H9 (cell line): ENCODE measurements around the gene RELB. TPM values are rescaled to one million over a fixed set of nuclear protein-coding genes. Genes with fewer than 3 reads are reported as not detected.

ENCODE experiments used
- DNase-seq: peaks from one replicate; pipeline ENCODE4 v3.0.0-alpha.2; 2017
- H2AFZ ChIP-seq: one replicate; pipeline ENCODE4 v1.6.1; 2013; ENCODE audit warnings: mild to moderate bottlenecking, low read length, control low read depth, moderate library complexity
- H2AK5ac ChIP-seq: 2 replicates; pipeline ENCODE4 v1.6.1; 2013; ENCODE audit warnings: low read length, control low read depth, mixed read lengths; ENCODE audit not compliant: insufficient read length
- H2BK120ac ChIP-seq: one replicate; pipeline ENCODE4 v1.6.1; 2013; ENCODE audit warnings: low read depth, mild to moderate bottlenecking, low read length, control low read depth, inconsistent platforms; ENCODE audit not compliant: poor library complexity, severe bottlenecking
- H2BK12ac ChIP-seq: 2 replicates; pipeline ENCODE4 v1.6.1; 2013; ENCODE audit warnings: low read length, control low read depth, mixed read lengths, low read depth; ENCODE audit not compliant: insufficient read length
- H2BK15ac ChIP-seq: 2 replicates; pipeline ENCODE4 v1.6.1; 2013; ENCODE audit warnings: low read depth, low read length, control low read depth
- H2BK20ac ChIP-seq: one replicate; pipeline ENCODE4 v1.6.1; 2013; ENCODE audit warnings: low read depth, mild to moderate bottlenecking, low read length, control low read depth, inconsistent platforms; ENCODE audit not compliant: poor library complexity, severe bottlenecking
- H2BK5ac ChIP-seq: 2 replicates; pipeline ENCODE4 v1.6.1; 2013; ENCODE audit warnings: low read length, control low read depth, mixed read lengths; ENCODE audit not compliant: insufficient read length
- H3K14ac ChIP-seq: 2 replicates; pipeline ENCODE4 v1.6.1; 2013; ENCODE audit warnings: low read length, control low read depth; ENCODE audit not compliant: insufficient read depth
- H3K18ac ChIP-seq: 2 replicates; pipeline ENCODE4 v1.6.1; 2013; ENCODE audit warnings: low read depth, mild to moderate bottlenecking, mixed read lengths, low read length, control low read depth; ENCODE audit not compliant: insufficient read length
- H3K23ac ChIP-seq: 2 replicates; pipeline ENCODE4 v1.6.1; 2013; ENCODE audit warnings: low read length, control low read depth, mixed read lengths, low read depth; ENCODE audit not compliant: insufficient read length
- H3K23me2 ChIP-seq: 2 replicates; pipeline ENCODE4 v1.6.1; 2013; ENCODE audit warnings: low read depth, mild to moderate bottlenecking, mixed read lengths, low read length, control low read depth; ENCODE audit not compliant: insufficient read length, poor library complexity, severe bottlenecking
- H3K27ac ChIP-seq: 2 replicates; pipeline ENCODE4 v1.5.1; 2013; ENCODE audit warnings: low read length, control low read depth, mixed read lengths, low read depth; ENCODE audit not compliant: insufficient read length
- H3K27me3 ChIP-seq: 2 replicates; pipeline ENCODE4 v1.6.1; 2013; ENCODE audit warnings: low read length, control low read depth, inconsistent platforms; ENCODE audit not compliant: insufficient read depth
- H3K4ac ChIP-seq: 2 replicates; pipeline ENCODE4 v1.6.1; 2013; ENCODE audit warnings: low read depth, mild to moderate bottlenecking, control low read depth, inconsistent platforms, low read length, moderate library complexity
- H3K4me1 ChIP-seq: 2 replicates; pipeline ENCODE4 v1.6.1; 2013; ENCODE audit warnings: low read length, control low read depth, inconsistent platforms; ENCODE audit not compliant: insufficient read depth
- H3K4me2 ChIP-seq: 2 replicates; pipeline ENCODE4 v1.6.1; 2013; ENCODE audit warnings: low read length, control low read depth, mixed read lengths; ENCODE audit not compliant: insufficient read length, insufficient read depth
- H3K56ac ChIP-seq: 2 replicates; pipeline ENCODE4 v1.6.1; 2013; ENCODE audit warnings: low read depth, mild to moderate bottlenecking, mixed read lengths, low read length, control low read depth; ENCODE audit not compliant: insufficient read length
- H3K79me1 ChIP-seq: 2 replicates; pipeline ENCODE4 v1.6.1; 2013; ENCODE audit warnings: low read depth, mild to moderate bottlenecking, moderate library complexity, low read length, control low read depth, inconsistent platforms; ENCODE audit not compliant: insufficient read depth, poor library complexity, severe bottlenecking
- H3K79me2 ChIP-seq: 2 replicates; pipeline ENCODE4 v1.6.1; 2013; ENCODE audit warnings: low read length, control low read depth, inconsistent platforms; ENCODE audit not compliant: insufficient read depth
- H3K9ac ChIP-seq: 2 replicates; pipeline ENCODE4 v1.6.1; 2013; ENCODE audit warnings: low read length, control low read depth, mixed read lengths; ENCODE audit not compliant: insufficient read length; ENCODE audit errors: extremely low read depth
- H3K9me3 ChIP-seq: one replicate; pipeline ENCODE4 v1.6.1; 2013; ENCODE audit warnings: low read depth, low read length, inconsistent platforms; ENCODE audit not compliant: control insufficient read depth
- H3T11ph ChIP-seq: one replicate; pipeline ENCODE4 v1.6.1; 2013; ENCODE audit warnings: mild to moderate bottlenecking, low read length, control low read depth, inconsistent platforms
- H4K20me1 ChIP-seq: one replicate; pipeline ENCODE4 v1.6.1; 2013; ENCODE audit not compliant: control insufficient read depth, insufficient read length, insufficient read depth
- H4K5ac ChIP-seq: 2 replicates; pipeline ENCODE4 v1.6.1; 2013; ENCODE audit warnings: low read depth, mild to moderate bottlenecking, mixed read lengths, low read length, control low read depth; ENCODE audit not compliant: insufficient read length
- H4K8ac ChIP-seq: replicated peaks from 2 replicates; pipeline ENCODE4 v1.6.1; 2013; ENCODE audit warnings: low read length, control low read depth, mixed read lengths, low read depth; ENCODE audit not compliant: insufficient read length
- H4K91ac ChIP-seq: 2 replicates; pipeline ENCODE4 v1.6.1; 2013; ENCODE audit warnings: low read depth, mild to moderate bottlenecking, moderate library complexity, mixed read lengths, low read length, control low read depth; ENCODE audit not compliant: insufficient read length
- H3K27ac Mint-ChIP-seq, 3 experiments: 2 replicates in 2 of 3; 3 replicates in 1 of 3; pipeline ENCODE4 v1.8.0; 2020 to 2021; ENCODE audit warnings: mixed read lengths in 3 of 3, mild to moderate bottlenecking in 1 of 3, moderate library complexity in 1 of 3
- H3K27me3 Mint-ChIP-seq: 2 replicates; pipeline ENCODE4 v1.8.0; 2021; ENCODE audit warnings: low read depth, mild to moderate bottlenecking, moderate library complexity, mixed read lengths
- H3K36me3 Mint-ChIP-seq, 3 experiments: 2 replicates in 2 of 3; 3 replicates in 1 of 3; pipeline ENCODE4 v1.8.0; 2020 to 2021; ENCODE audit warnings: low read depth in 3 of 3, mixed read lengths in 3 of 3; ENCODE audit not compliant: insufficient read depth in 1 of 3
- H3K4me1 Mint-ChIP-seq, 2 experiments: 2 replicates each; pipeline ENCODE4 v1.8.0; 2020; ENCODE audit warnings: mixed read lengths in 2 of 2
- H3K4me3 Mint-ChIP-seq, 2 experiments: 2 replicates in 1 of 2; 3 replicates in 1 of 2; pipeline ENCODE4 v1.8.0; 2020 to 2021; ENCODE audit warnings: mild to moderate bottlenecking in 2 of 2, mixed read lengths in 2 of 2, moderate library complexity in 1 of 2
- H3K9me3 Mint-ChIP-seq, 2 experiments: 2 replicates in 1 of 2; 3 replicates in 1 of 2; pipeline ENCODE4 v1.8.0; 2020; ENCODE audit warnings: mild to moderate bottlenecking in 2 of 2, mixed read lengths in 2 of 2, moderate library complexity in 1 of 2
- CTCF ChIP-seq: fragments of 200-600 bp; sonication (generic); conservative IDR thresholded peaks from 3 replicates; pipeline ENCODE4 v1.8.0; 2021; ENCODE audit warnings: antibody characterized with exemption, mild to moderate bottlenecking
- WGBS: extraction: QIAGEN DNeasy Blood & Tissue Kit; methylation state at CpG from one replicate; pipeline ENCODE4 v1.1.7; 2013; ENCODE audit warnings: missing lambda C conversion rate, low lambda C conversion rate, mixed read lengths; ENCODE audit not compliant: insufficient read length; ENCODE audit errors: extremely low coverage; 5-methylcytosine and 5-hydroxymethylcytosine counted together
- total RNA-seq: library from RNA; stranded (reverse); gene quantifications from 2 replicates; pipeline ENCODE4 v1.2.1, GENCODE V29; 2021

RELB gene
- total RNA-seq, 1 experiment from 2014 or later = 13.7 TPM

- Histone ChIP-seq H2BK15ac (no peak overlapping the region), H4K20me1 (no peaks in the 10 kb centered on the region), H2BK12ac (no peak overlapping the region), H3K9me3 (no peaks in the 10 kb centered on the region), H2AFZ (no peak overlapping the region), H3T11ph (no peak overlapping the region), H3K9ac (no peak overlapping the region), H3K79me2 (no peaks in the 10 kb centered on the region), H3K79me1 (no peaks in the 10 kb centered on the region), H4K91ac (no peak overlapping the region), H3K56ac (no peak overlapping the region), H3K27me3 (no peaks in the 10 kb centered on the region), H2BK20ac (no peak overlapping the region), H3K23ac (no peak overlapping the region), H3K14ac (no peak overlapping the region), H2BK120ac (no peak overlapping the region), H3K4me1 (no peaks in the 10 kb centered on the region), H2BK5ac (no peak overlapping the region), H4K5ac (no peak overlapping the region), H2AK5ac (no peak overlapping the region), H3K4ac (no peak overlapping the region), H3K27ac (no peak overlapping the region), H3K18ac (no peak overlapping the region), H3K23me2 (no peaks in the 10 kb centered on the region), H3K4me2 (no peak overlapping the region), H4K8ac (no peak overlapping the region)
- TF ChIP-seq CTCF = peak; percentile 85
- peak; percentile 81 for DNase-seq
- no peaks in the 10 kb centered on the region for H3K27me3 Mint-ChIP-seq
- H3K4me3 Mint-ChIP-seq = no peak overlapping the region
- H3K27ac Mint-ChIP-seq = no peak overlapping the region; a peak in 2 of 7 replicates
- WGBS = no CpG with 5 or more reads among the region's 13 CpGs
- no peaks in the 10 kb centered on the region for H3K9me3 Mint-ChIP-seq
- peaks cover 7% of the 10 kb centered on the region in 2 experiments for H3K4me1 Mint-ChIP-seq
- peaks cover 0 to 8% (median 7%) of the 10 kb centered on the region in 3 experiments; a peak in 3 of 7 replicates for H3K36me3 Mint-ChIP-seq
Measured at GRCh38 chr19:45016388-45017314, 15.4 kb downstream of the RELB start.
